SK-N-SH (cell line): ENCODE data around the gene TCP11L1.

Experiments used
- ELF1 ChIP-seq: IDR thresholded peaks from 2 replicates; pipeline ENCODE4 v1.4.0; 2012
- EP300 ChIP-seq, 2 experiments: IDR thresholded peaks; 2 replicates each; pipeline versions ENCODE4 v1.4.0 to v1.6.1; 2012; ENCODE audit warnings: borderline replicate concordance in 1 of 2, low read depth in 1 of 2, low read length in 1 of 2
- EZH2phosphoT487 ChIP-seq: fragments of 200-600 bp; sonication (generic); IDR thresholded peaks from 2 replicates; pipeline ENCODE4 v1.6.1; 2017; ENCODE audit warnings: low read depth, mixed run types, mild to moderate bottlenecking, antibody characterized with exemption, moderate library complexity, borderline replicate concordance
- FOSL2 ChIP-seq: IDR thresholded peaks from 2 replicates; pipeline ENCODE4 v1.4.0; 2012; ENCODE audit warnings: low read depth, mild to moderate bottlenecking, moderate library complexity, borderline replicate concordance
- NRF1 ChIP-seq: IDR thresholded peaks from 2 replicates; pipeline ENCODE4 v1.6.1; 2012; ENCODE audit warnings: low read depth, mild to moderate bottlenecking, low read length
- RCOR1 ChIP-seq: fragments of 150-350 bp; IDR thresholded peaks from 2 replicates; pipeline ENCODE4 v1.6.1; 2017; ENCODE audit warnings: antibody characterized with exemption, low read length
- RFX5 ChIP-seq: IDR thresholded peaks from 2 replicates; pipeline ENCODE4 v1.6.1; 2012; ENCODE audit warnings: mild to moderate bottlenecking, improper control_type of control experiment, low read length
- SMC3 ChIP-seq: IDR thresholded peaks from 2 replicates; pipeline ENCODE4 v1.6.1; 2012; ENCODE audit warnings: low read depth, low read length, improper control_type of control experiment
- TCF12 ChIP-seq: IDR thresholded peaks from 2 replicates; pipeline ENCODE4 v1.4.0; 2012
- TF ChIP-seq, protein P1 (sequence below): IDR thresholded peaks from 2 replicates; pipeline ENCODE4 v1.4.0; 2012; ENCODE audit warnings: low read depth
- TF ChIP-seq, protein P2 (sequence below): IDR thresholded peaks from 2 replicates; pipeline ENCODE4 v1.6.1; 2012; ENCODE audit warnings: mild to moderate bottlenecking, low read depth, low read length, moderate library complexity
- TF ChIP-seq, protein P3 (sequence below): fragments of 200-600 bp; sonication (generic); IDR thresholded peaks from 2 replicates; pipeline ENCODE4 v1.6.1; 2017; ENCODE audit warnings: antibody characterized with exemption, mild to moderate bottlenecking, moderate library complexity
- TF ChIP-seq, protein P4 (sequence below): IDR thresholded peaks from 2 replicates; pipeline ENCODE4; 2012
- TF ChIP-seq, protein P5 (sequence below): IDR thresholded peaks from 2 replicates; pipeline ENCODE4 v1.4.0; 2012; ENCODE audit warnings: low read depth, borderline replicate concordance

DNA sequence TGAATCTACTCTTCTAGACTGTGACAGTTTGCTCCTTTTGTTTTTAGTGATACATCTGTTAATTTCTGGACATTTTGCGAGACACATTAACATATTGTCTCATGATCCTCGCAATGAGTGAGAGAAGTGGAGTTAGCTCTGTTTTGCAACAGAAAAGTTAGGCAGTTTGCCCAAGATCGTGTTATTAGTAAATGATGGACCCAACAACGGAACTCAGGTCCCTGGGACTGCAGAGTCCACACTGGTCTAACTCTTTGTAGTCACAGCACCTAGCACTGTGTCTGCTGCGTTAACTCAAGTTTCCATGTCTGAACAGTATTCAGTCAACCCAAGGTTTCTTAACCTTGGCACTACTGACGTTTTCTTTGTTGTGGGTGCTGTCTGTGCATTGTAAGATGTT is 20.5 kb upstream of the TCP11L1 start:
- no peak for TF ChIP-seq TCF12
- TF ChIP-seq, protein P1, sequence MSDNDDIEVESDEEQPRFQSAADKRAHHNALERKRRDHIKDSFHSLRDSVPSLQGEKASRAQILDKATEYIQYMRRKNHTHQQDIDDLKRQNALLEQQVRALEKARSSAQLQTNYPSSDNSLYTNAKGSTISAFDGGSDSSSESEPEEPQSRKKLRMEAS: no peak
- TF ChIP-seq EP300 (IDR thresholded peaks at IDR 0.05; ENCODE audit: borderline replicate concordance in 1 of 2, low read depth in 1 of 2, low read length in 1 of 2): no peak
- no peak for TF ChIP-seq RCOR1
- TF ChIP-seq, protein P2, sequence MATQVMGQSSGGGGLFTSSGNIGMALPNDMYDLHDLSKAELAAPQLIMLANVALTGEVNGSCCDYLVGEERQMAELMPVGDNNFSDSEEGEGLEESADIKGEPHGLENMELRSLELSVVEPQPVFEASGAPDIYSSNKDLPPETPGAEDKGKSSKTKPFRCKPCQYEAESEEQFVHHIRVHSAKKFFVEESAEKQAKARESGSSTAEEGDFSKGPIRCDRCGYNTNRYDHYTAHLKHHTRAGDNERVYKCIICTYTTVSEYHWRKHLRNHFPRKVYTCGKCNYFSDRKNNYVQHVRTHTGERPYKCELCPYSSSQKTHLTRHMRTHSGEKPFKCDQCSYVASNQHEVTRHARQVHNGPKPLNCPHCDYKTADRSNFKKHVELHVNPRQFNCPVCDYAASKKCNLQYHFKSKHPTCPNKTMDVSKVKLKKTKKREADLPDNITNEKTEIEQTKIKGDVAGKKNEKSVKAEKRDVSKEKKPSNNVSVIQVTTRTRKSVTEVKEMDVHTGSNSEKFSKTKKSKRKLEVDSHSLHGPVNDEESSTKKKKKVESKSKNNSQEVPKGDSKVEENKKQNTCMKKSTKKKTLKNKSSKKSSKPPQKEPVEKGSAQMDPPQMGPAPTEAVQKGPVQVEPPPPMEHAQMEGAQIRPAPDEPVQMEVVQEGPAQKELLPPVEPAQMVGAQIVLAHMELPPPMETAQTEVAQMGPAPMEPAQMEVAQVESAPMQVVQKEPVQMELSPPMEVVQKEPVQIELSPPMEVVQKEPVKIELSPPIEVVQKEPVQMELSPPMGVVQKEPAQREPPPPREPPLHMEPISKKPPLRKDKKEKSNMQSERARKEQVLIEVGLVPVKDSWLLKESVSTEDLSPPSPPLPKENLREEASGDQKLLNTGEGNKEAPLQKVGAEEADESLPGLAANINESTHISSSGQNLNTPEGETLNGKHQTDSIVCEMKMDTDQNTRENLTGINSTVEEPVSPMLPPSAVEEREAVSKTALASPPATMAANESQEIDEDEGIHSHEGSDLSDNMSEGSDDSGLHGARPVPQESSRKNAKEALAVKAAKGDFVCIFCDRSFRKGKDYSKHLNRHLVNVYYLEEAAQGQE: no peak
- TF ChIP-seq NRF1: no peak
- TF ChIP-seq, protein P3, sequence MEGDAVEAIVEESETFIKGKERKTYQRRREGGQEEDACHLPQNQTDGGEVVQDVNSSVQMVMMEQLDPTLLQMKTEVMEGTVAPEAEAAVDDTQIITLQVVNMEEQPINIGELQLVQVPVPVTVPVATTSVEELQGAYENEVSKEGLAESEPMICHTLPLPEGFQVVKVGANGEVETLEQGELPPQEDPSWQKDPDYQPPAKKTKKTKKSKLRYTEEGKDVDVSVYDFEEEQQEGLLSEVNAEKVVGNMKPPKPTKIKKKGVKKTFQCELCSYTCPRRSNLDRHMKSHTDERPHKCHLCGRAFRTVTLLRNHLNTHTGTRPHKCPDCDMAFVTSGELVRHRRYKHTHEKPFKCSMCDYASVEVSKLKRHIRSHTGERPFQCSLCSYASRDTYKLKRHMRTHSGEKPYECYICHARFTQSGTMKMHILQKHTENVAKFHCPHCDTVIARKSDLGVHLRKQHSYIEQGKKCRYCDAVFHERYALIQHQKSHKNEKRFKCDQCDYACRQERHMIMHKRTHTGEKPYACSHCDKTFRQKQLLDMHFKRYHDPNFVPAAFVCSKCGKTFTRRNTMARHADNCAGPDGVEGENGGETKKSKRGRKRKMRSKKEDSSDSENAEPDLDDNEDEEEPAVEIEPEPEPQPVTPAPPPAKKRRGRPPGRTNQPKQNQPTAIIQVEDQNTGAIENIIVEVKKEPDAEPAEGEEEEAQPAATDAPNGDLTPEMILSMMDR: no peak
- TF ChIP-seq, protein P4, sequence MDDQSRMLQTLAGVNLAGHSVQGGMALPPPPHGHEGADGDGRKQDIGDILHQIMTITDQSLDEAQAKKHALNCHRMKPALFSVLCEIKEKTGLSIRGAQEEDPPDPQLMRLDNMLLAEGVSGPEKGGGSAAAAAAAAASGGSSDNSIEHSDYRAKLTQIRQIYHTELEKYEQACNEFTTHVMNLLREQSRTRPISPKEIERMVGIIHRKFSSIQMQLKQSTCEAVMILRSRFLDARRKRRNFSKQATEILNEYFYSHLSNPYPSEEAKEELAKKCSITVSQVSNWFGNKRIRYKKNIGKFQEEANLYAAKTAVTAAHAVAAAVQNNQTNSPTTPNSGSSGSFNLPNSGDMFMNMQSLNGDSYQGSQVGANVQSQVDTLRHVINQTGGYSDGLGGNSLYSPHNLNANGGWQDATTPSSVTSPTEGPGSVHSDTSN: no peak
- no peak for TF ChIP-seq ELF1
- TF ChIP-seq, protein P5, sequence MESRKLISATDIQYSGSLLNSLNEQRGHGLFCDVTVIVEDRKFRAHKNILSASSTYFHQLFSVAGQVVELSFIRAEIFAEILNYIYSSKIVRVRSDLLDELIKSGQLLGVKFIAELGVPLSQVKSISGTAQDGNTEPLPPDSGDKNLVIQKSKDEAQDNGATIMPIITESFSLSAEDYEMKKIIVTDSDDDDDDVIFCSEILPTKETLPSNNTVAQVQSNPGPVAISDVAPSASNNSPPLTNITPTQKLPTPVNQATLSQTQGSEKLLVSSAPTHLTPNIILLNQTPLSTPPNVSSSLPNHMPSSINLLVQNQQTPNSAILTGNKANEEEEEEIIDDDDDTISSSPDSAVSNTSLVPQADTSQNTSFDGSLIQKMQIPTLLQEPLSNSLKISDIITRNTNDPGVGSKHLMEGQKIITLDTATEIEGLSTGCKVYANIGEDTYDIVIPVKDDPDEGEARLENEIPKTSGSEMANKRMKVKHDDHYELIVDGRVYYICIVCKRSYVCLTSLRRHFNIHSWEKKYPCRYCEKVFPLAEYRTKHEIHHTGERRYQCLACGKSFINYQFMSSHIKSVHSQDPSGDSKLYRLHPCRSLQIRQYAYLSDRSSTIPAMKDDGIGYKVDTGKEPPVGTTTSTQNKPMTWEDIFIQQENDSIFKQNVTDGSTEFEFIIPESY: no peak
- no peak for TF ChIP-seq EZH2phosphoT487
- TF ChIP-seq RFX5: no peak
- no peak for TF ChIP-seq FOSL2
- TF ChIP-seq SMC3: no peak
